Measurements from ENCODE around the gene DNAJC1. TPM values are rescaled to one million over a fixed set of nuclear protein-coding genes. Genes with fewer than 3 reads are reported as not detected.

Gene DNAJC1
- total and polyA plus RNA-seq, 2 donors (not counting 3 experiments of a cell fraction or from before 2014, with no cell fraction given) = 11.2 to 19.7 TPM

GRCh38 chr10:21797533-21797932, 206.0 kb downstream of the DNAJC1 start:
- H3K27me3 ChIP-seq (ENCODE audit: control insufficient read depth in 2 of 2, insufficient read depth in 2 of 2, low read length in 2 of 2) = no peaks in the 10 kb centered on the region
- DNase-seq (ENCODE audit: low read depth, low spot score) (no peak), FAIRE-seq (no peak)
- H3K4me2 ChIP-seq (ENCODE audit: insufficient read depth, low read length) = no peak overlapping the region
- intact Hi-C loops (cut with micrococcal nuclease) (no loop called here), dilution Hi-C loops (cut with MboI; ENCODE audit: extremely low pct_ligation_motif_present, low sequenced_read_pairs) (no loop called here)
- no peaks in the 10 kb centered on the region for H3K9me3 ChIP-seq (replicated peaks; ENCODE audit: control insufficient read depth, insufficient read depth, low read length)
- no peak overlapping the region for H3K27ac ChIP-seq (ENCODE audit: insufficient read depth, low read depth, low read length)
- TF ChIP-seq FOS (IDR thresholded peaks at IDR 0.05; ENCODE audit: borderline replicate concordance, insufficient read depth, low read length) (no peak), CTCF (IDR thresholded peaks at IDR 0.05; ENCODE audit: extremely low read depth in 1 of 2, insufficient read depth in 1 of 2, low read depth in 1 of 2, low read length in 2 of 2) (no peak), POLR2A (IDR thresholded peaks at IDR 0.05; ENCODE audit: low read depth, low read length) (no peak), POLR2AphosphoS5 (IDR thresholded peaks at IDR 0.05; ENCODE audit: insufficient read depth, low read depth, low read length) (no peak), MAX (IDR thresholded peaks at IDR 0.05; ENCODE audit: insufficient read depth, insufficient read length) (no peak), EZH2 (IDR thresholded peaks at IDR 0.05; ENCODE audit: borderline replicate concordance, low read depth, low read length, severe bottlenecking) (no peak), JUN (IDR thresholded peaks at IDR 0.05; ENCODE audit: borderline replicate concordance, insufficient read depth, insufficient read length, low read depth) (no peak), MYC (IDR thresholded peaks at IDR 0.05; ENCODE audit: low read depth, low read length) (no peak), GATA2 (IDR thresholded peaks at IDR 0.05; ENCODE audit: insufficient read depth, insufficient read length, low read depth, low read length) (no peak)
- H3K79me2 ChIP-seq (ENCODE audit: control insufficient read depth, insufficient read depth, low read length) = no peaks in the 10 kb centered on the region
- H3K9me1 ChIP-seq (replicated peaks; ENCODE audit: control insufficient read depth, extremely low read depth, insufficient read depth, low read length) = no peaks in the 10 kb centered on the region
- no peaks in the 10 kb centered on the region for H4K20me1 ChIP-seq (replicated peaks; ENCODE audit: control insufficient read depth, extremely low read depth, insufficient read depth, low read length)
- BruUV-seq (replicated peaks) = no TSS peak
- H3K36me3 ChIP-seq (ENCODE audit: control insufficient read depth in 2 of 2, extremely low read depth in 1 of 2, insufficient read depth in 2 of 2, low read length in 2 of 2) = no peaks in the 10 kb centered on the region
- POLR2A ChIA-PET = no interaction called here
- no peak overlapping the region for H3K4me3 ChIP-seq (replicated peaks in 1 of 3; ENCODE audit: insufficient read depth in 1 of 3, low read depth in 1 of 3, low read length in 3 of 3)
- CTCF ChIA-PET = no interaction called here
- no peak overlapping the region for H3K9ac ChIP-seq (replicated peaks; ENCODE audit: extremely low read depth, insufficient read depth, low read length)
- no peaks in the 10 kb centered on the region for H3K4me1 ChIP-seq (ENCODE audit: control insufficient read depth, extremely low read depth, insufficient read depth, low read length)
- H2AFZ ChIP-seq (ENCODE audit: low read depth, low read length) = no peak overlapping the region

Data from endothelial cell of umbilical vein (primary cell).